Measurements from ENCODE around the gene GIMAP1. TPM values are rescaled to one million over a fixed set of nuclear protein-coding genes. Genes with fewer than 3 reads are reported as not detected.

Gene GIMAP1
- total RNA-seq, 1 donor from 2014 or later = 5.2 TPM

DNA sequence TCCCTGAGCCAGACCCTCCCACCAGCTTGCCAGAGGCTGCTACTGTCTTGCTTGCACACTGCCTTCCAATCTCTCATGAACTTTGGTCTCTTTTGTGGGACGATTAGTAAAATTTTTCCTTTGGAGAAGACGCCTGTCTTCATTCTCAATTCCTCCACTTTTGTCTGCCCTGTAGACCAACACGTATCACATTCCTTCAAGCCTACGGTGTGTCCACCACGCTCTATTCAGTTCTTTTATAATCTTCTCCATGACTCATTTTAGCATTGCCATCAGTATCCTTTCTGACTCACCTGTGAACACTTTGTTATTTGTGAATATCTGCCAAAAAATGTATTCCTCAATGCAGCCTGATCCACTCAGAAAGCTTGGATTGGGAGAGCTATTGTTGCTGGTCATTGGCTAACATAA, 22.2 kb downstream of the GIMAP1 start:
- no peaks in the 10 kb centered on the region for H3K4me1 ChIP-seq
- H3K27ac ChIP-seq = peak overlapping the region; percentile 72
- intact Hi-C loops (cut with DNase I) = no loop called here
- no peaks in the 10 kb centered on the region for H3K36me3 ChIP-seq
- H3K27me3 ChIP-seq = no peaks in the 10 kb centered on the region
- H3K4me3 ChIP-seq = peak overlapping the region; percentile 42 to 45
- TF ChIP-seq POLR2AphosphoS5 (IDR thresholded peaks at IDR 0.05; ENCODE audit: insufficient read depth in 1 of 2, low read depth in 1 of 2) (no peak), POLR2A (IDR thresholded peaks at IDR 0.05) (no peak), CTCF (IDR thresholded peaks at IDR 0.05) (no peak)
- DNase-seq (ENCODE audit: extremely low spot score in 2 of 2) = no peak
- H3K9me3 ChIP-seq = no peaks in the 10 kb centered on the region

DNA sequence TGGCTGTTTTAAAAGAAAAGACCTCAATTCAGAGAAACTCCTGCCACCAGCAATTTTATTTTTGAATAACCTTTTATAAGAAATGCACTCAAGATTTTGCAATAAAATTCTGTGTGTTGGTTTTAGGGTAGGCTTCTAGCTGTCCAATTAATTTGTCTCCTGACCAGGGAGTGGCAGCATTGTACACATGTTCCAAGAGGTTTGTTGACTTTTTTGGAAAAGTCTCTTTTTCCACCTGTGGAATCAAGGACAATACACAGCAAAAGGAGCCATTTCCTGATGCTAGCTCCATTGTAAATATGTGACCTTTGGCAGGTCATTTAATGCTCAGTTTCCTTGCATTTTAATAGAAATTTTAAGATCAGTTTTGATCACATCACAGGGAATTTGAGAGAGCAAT, 22.6 kb downstream of the GIMAP1 start:
- Histone ChIP-seq H3K27me3 (no peaks in the 10 kb centered on the region), H3K9me3 (no peaks in the 10 kb centered on the region), H3K4me1 (no peaks in the 10 kb centered on the region), H3K36me3 (no peaks in the 10 kb centered on the region), H3K27ac (peak overlapping the region; percentile 72), H3K4me3 (peak overlapping the region; percentile 8 to 42)
- intact Hi-C loops (cut with DNase I) = no loop called here
- TF ChIP-seq CTCF (IDR thresholded peaks at IDR 0.05) (no peak), POLR2AphosphoS5 (IDR thresholded peaks at IDR 0.05; ENCODE audit: insufficient read depth in 1 of 2, low read depth in 1 of 2) (no peak), POLR2A (IDR thresholded peaks at IDR 0.05) (no peak)
- no peak for DNase-seq (ENCODE audit: extremely low spot score in 2 of 2)

DNA sequence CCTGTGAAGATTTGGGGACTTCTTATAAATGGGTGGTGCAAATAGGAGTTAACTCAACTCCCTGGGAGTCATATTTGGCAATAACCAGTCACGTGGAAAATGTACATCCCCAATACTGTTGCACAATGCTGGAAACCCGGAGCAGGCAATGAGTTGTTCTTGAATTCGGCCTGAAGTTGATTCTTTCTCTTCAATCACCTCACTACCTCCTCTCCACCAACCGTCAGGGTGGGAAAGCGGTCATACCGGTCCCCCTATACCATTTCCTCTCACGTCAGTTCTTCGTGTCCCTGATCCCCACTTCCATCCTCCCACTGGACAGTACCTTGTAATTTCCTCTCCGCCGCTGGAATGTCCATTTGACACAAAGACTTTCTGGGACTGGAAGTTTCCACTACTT, 23.6 kb downstream of the GIMAP1 start:
- Histone ChIP-seq H3K27ac (no peak overlapping the region), H3K36me3 (no peaks in the 10 kb centered on the region), H3K4me1 (no peaks in the 10 kb centered on the region), H3K27me3 (no peaks in the 10 kb centered on the region), H3K4me3 (peak overlapping the region in 1 of 2 donors; percentile 42), H3K9me3 (no peaks in the 10 kb centered on the region)
- intact Hi-C loops (cut with DNase I) = no loop called here
- TF ChIP-seq POLR2AphosphoS5 (IDR thresholded peaks at IDR 0.05; ENCODE audit: insufficient read depth in 1 of 2, low read depth in 1 of 2) (no peak), CTCF (IDR thresholded peaks at IDR 0.05) (no peak), POLR2A (IDR thresholded peaks at IDR 0.05) (no peak)
- peak in 1 of 2 donors; percentile 75 for DNase-seq (ENCODE audit: extremely low spot score in 2 of 2)

- peak in 1 of 2 donors; percentile 70 for DNase-seq (ENCODE audit: extremely low spot score in 2 of 2)
- Histone ChIP-seq H3K27me3 (no peaks in the 10 kb centered on the region), H3K9me3 (no peaks in the 10 kb centered on the region), H3K4me3 (no peak overlapping the region), H3K4me1 (no peaks in the 10 kb centered on the region), H3K36me3 (no peaks in the 10 kb centered on the region), H3K27ac (peak overlapping the region; percentile 29)
- TF ChIP-seq CTCF (IDR thresholded peaks at IDR 0.05) (no peak), POLR2AphosphoS5 (IDR thresholded peaks at IDR 0.05; ENCODE audit: insufficient read depth in 1 of 2, low read depth in 1 of 2) (no peak), POLR2A (IDR thresholded peaks at IDR 0.05) (no peak)
- intact Hi-C loops (cut with DNase I) = no loop called here
Measured at GRCh38 chr7:150742286-150742968, 26.0 kb downstream of the GIMAP1 start.

DNA sequence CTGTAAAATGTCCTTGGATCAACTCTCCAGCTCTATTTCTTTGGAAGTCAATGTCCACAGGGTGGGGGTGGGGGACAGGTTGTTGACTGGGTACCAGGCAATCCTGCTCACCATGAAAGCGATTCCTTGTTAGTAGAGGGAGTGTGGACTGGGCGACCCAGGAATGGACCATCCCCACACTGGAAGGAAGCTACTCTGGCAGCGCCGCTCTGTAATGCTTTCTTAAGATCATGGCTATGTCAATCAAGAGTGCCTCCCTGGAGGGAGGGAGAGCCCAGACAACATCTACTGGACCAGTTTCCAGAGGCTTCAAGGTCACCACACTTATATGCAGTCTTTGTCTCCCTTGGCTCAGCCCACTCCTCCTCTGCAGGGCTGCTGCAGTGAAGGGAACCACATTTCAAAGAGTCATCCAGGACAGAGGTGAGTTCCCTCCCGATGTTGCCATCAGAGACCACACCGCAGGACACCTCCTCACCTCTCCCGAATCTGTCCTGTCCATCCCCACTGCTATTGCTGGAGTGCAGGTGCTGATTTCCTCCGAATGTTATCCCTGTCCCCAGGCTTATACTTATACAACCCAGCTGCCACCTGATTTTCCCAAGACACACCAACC, 27.7 kb downstream of the GIMAP1 start:
- Histone ChIP-seq H3K9me3 (no peaks in the 10 kb centered on the region), H3K27ac (no peak overlapping the region), H3K4me3 (no peak overlapping the region), H3K27me3 (no peaks in the 10 kb centered on the region), H3K4me1 (no peaks in the 10 kb centered on the region), H3K36me3 (no peaks in the 10 kb centered on the region)
- intact Hi-C loops (cut with DNase I) = no loop called here
- peak in 1 of 2 donors; percentile 80 for DNase-seq (ENCODE audit: extremely low spot score in 2 of 2)
- no peak for TF ChIP-seq CTCF (IDR thresholded peaks at IDR 0.05)
- no peak for TF ChIP-seq POLR2AphosphoS5 (IDR thresholded peaks at IDR 0.05; ENCODE audit: insufficient read depth in 1 of 2, low read depth in 1 of 2)
- TF ChIP-seq POLR2A (IDR thresholded peaks at IDR 0.05) = no peak
